Neural cell (in vitro differentiated cells): Measurements from ENCODE around the gene UBE2F. TPM values are rescaled to one million over a fixed set of nuclear protein-coding genes. Genes with fewer than 3 reads are reported as not detected.

Experiments used
- H2AFZ ChIP-seq: fragments of 200-600, 300-800 bp; sonication (generic), shearing (Covaris generic); 2 replicates; pipeline ENCODE4 v1.6.0; 2014; ENCODE audit warnings: low read depth, mild to moderate bottlenecking, antibody characterized with exemption, low read length, moderate library complexity
- H3F3A ChIP-seq: fragments of 200-600 bp; shearing (Covaris generic); 2 replicates; pipeline ENCODE4 v1.6.1; 2016; ENCODE audit warnings: mild to moderate bottlenecking, moderate library complexity, mixed read lengths, antibody characterized with exemption, low read length; ENCODE audit not compliant: insufficient read depth, poor library complexity, severe bottlenecking
- H3K27ac ChIP-seq: fragments of 200-600, 300-800 bp; sonication (generic), shearing (Covaris generic); 2 replicates; pipeline ENCODE4 v1.5.1; 2014; ENCODE audit warnings: mild to moderate bottlenecking, low read length, moderate library complexity
- H3K27me3 ChIP-seq: fragments of 300-800, 200-600 bp; sonication (generic), shearing (Covaris generic); 2 replicates; pipeline ENCODE4 v1.6.0; 2014; ENCODE audit warnings: mild to moderate bottlenecking, low read depth, low read length, moderate library complexity; ENCODE audit not compliant: insufficient read depth
- H3K36me3 ChIP-seq: fragments of 300-800, 200-600 bp; sonication (generic), shearing (Covaris generic); 2 replicates; pipeline ENCODE4 v1.5.1; 2014; ENCODE audit warnings: mild to moderate bottlenecking, antibody characterized with exemption, low read length, moderate library complexity; ENCODE audit not compliant: insufficient read depth
- H3K4me2 ChIP-seq: fragments of 300-800, 200-600 bp; sonication (generic), shearing (Covaris generic); 2 replicates; pipeline ENCODE4 v1.6.0; 2014; ENCODE audit warnings: mild to moderate bottlenecking, low read length
- H3K4me3 ChIP-seq: fragments of 300-800, 200-600 bp; sonication (generic), shearing (Covaris generic); 2 replicates; pipeline ENCODE4 v1.5.1; 2014; ENCODE audit warnings: mild to moderate bottlenecking, low read length, moderate library complexity
- H3K79me2 ChIP-seq: fragments of 200-600 bp; shearing (Covaris generic); replicated peaks from 2 replicates; pipeline ENCODE4 v1.6.0; 2014; ENCODE audit warnings: mild to moderate bottlenecking, low read length, moderate library complexity; ENCODE audit not compliant: insufficient read depth
- H3K9ac ChIP-seq: fragments of 300-800, 200-600 bp; sonication (generic), shearing (Covaris generic); 2 replicates; pipeline ENCODE4 v1.6.1; 2016; ENCODE audit warnings: mild to moderate bottlenecking, low read length, mixed read lengths
- H3K9me2 ChIP-seq: fragments of 200-600 bp; shearing (Covaris generic); 2 replicates; pipeline ENCODE4 v1.6.1; 2016; ENCODE audit warnings: mild to moderate bottlenecking, low read length, mixed read lengths; ENCODE audit not compliant: insufficient read depth
- H3K9me3 ChIP-seq: fragments of 200-600, 300-800 bp; sonication (generic), shearing (Covaris generic); 2 replicates; pipeline ENCODE4 v1.6.1; 2016; ENCODE audit warnings: mild to moderate bottlenecking, mixed run types, low read length, moderate library complexity, mixed read lengths
- H4K20me1 ChIP-seq: fragments of 200-600 bp; shearing (Covaris generic); 2 replicates; pipeline ENCODE4 v1.6.1; 2016; ENCODE audit warnings: mild to moderate bottlenecking, mixed run types; ENCODE audit not compliant: insufficient read depth
- CTCF ChIP-seq: fragments of 450-650 bp; IDR thresholded peaks from 2 replicates; pipeline ENCODE4 v1.5.1; 2014; ENCODE audit warnings: antibody characterized with exemption, mild to moderate bottlenecking, moderate library complexity; ENCODE audit not compliant: poor library complexity, severe bottlenecking
- EP300 ChIP-seq: fragments of 450-650 bp; conservative IDR thresholded peaks from 2 replicates; pipeline ENCODE4 v1.6.1; 2014; ENCODE audit warnings: antibody characterized with exemption, mild to moderate bottlenecking, moderate library complexity; ENCODE audit not compliant: poor library complexity, severe bottlenecking
- EZH2 ChIP-seq: fragments of 200-600, 300-800 bp; shearing (Covaris generic), sonication (generic); IDR thresholded peaks from 2 replicates; pipeline ENCODE4 v1.6.1; 2014; ENCODE audit warnings: antibody characterized with exemption, low read length, borderline replicate concordance, mild to moderate bottlenecking; ENCODE audit not compliant: insufficient read depth, poor library complexity, severe bottlenecking
- MXI1 ChIP-seq: fragments of 450-650 bp; conservative IDR thresholded peaks from 2 replicates; pipeline ENCODE4 v1.6.1; 2014; ENCODE audit warnings: antibody characterized with exemption, mild to moderate bottlenecking; ENCODE audit not compliant: poor library complexity, severe bottlenecking
- POLR2AphosphoS5 ChIP-seq: IDR thresholded peaks from 2 replicates; pipeline ENCODE4 v1.6.1; 2012
- RAD21 ChIP-seq: fragments of 450-650 bp; conservative IDR thresholded peaks from 2 replicates; pipeline ENCODE4 v1.6.1; 2014; ENCODE audit warnings: antibody characterized with exemption, mild to moderate bottlenecking, moderate library complexity
- REST ChIP-seq: IDR thresholded peaks from 2 replicates; pipeline ENCODE4 v1.6.1; 2012; ENCODE audit warnings: borderline replicate concordance
- SMC3 ChIP-seq: fragments of 450-650 bp; conservative IDR thresholded peaks from 2 replicates; pipeline ENCODE4 v1.6.1; 2014; ENCODE audit warnings: antibody characterized with exemption, mild to moderate bottlenecking, moderate library complexity; ENCODE audit not compliant: poor library complexity
- TAF1 ChIP-seq: IDR thresholded peaks from 2 replicates; pipeline ENCODE4 v1.6.1; 2012; ENCODE audit warnings: low read depth
- polyA plus RNA-seq: library from polyadenylated mRNA; depleted of rRNA; stranded (reverse); fragments of >200 nt; gene quantifications from 2 replicates; pipeline ENCODE4 v1.2.3, GENCODE V29; 2014

UBE2F gene
- polyA plus RNA-seq, 1 donor from 2014 or later = 65.7 TPM

GRCh38 chr2:237927135-237927534 is 39.7 kb upstream of the UBE2F start:
- Histone ChIP-seq H3K79me2 (no peaks in the 10 kb centered on the region), H3K27ac (no peak overlapping the region), H3K4me3 (no peak overlapping the region), H3K36me3 (no peaks in the 10 kb centered on the region), H3K9me3 (no peaks in the 10 kb centered on the region), H3K4me2 (no peak overlapping the region), H2AFZ (no peak overlapping the region), H3K9me2 (no peaks in the 10 kb centered on the region), H3K27me3 (no peaks in the 10 kb centered on the region), H4K20me1 (no peaks in the 10 kb centered on the region), H3K9ac (no peak overlapping the region), H3F3A (no peaks in the 10 kb centered on the region)
- no peak for TF ChIP-seq RAD21
- TF ChIP-seq CTCF = no peak
- no peak for TF ChIP-seq MXI1
- no peak for TF ChIP-seq POLR2AphosphoS5
- no peak for TF ChIP-seq REST
- TF ChIP-seq SMC3 = no peak
- no peak for TF ChIP-seq EZH2
- no peak for TF ChIP-seq TAF1
- TF ChIP-seq EP300 = no peak

- no peak for TF ChIP-seq POLR2AphosphoS5
- no peak for TF ChIP-seq SMC3
- no peak for TF ChIP-seq CTCF
- no peak for TF ChIP-seq EP300
- Histone ChIP-seq H3K4me3 (no peak overlapping the region), H3K9me3 (no peaks in the 10 kb centered on the region), H3K79me2 (no peaks in the 10 kb centered on the region), H3K36me3 (no peaks in the 10 kb centered on the region), H3K9me2 (no peaks in the 10 kb centered on the region), H4K20me1 (no peaks in the 10 kb centered on the region), H2AFZ (no peak overlapping the region), H3K4me2 (no peak overlapping the region), H3K9ac (no peak overlapping the region), H3K27me3 (no peaks in the 10 kb centered on the region), H3K27ac (no peak overlapping the region), H3F3A (no peaks in the 10 kb centered on the region)
These were observed 38.8 kb upstream of the UBE2F start for GRCh38 chr2:237927986-237928385.
